Spleen (tissue), 7 donors: ENCODE results near the gene MAGEA2.
"Not testable (repeated sequence)": the region's sequence is repeated elsewhere in the genome, so short reads cannot be mapped to it uniquely, and the experiment has no call there.

Experiments used
- CTCF ChIP-seq, 11 experiments: fragments of 200-600 bp in 7 of 11; fragments of 450-650 bp in 4 of 11; sonication (generic) in 4 of 11; IDR thresholded peaks in 8 of 11; conservative IDR thresholded peaks in 3 of 11; 1 replicate in 7 of 11; 2 replicates in 4 of 11; pipeline versions ENCODE4 v1.4.0 to v1.8.0; 2016 to 2021; ENCODE audit warnings: antibody characterized with exemption in 11 of 11, inconsistent platforms in 4 of 11, mild to moderate bottlenecking in 1 of 11
- POLR2A ChIP-seq, 3 donors: fragments of 450-650 bp; IDR thresholded peaks; one replicate each; pipeline ENCODE4 v1.5.1; 2017; ENCODE audit warnings: antibody characterized with exemption in 3 of 3, mild to moderate bottlenecking in 1 of 3
- donor health status: DM: no; HTN: no; CAD: no; lungs with moderate emphysema.
- donor health status: DM: no; HTN: no; CAD: no.
- donor health status: DM: no; HTN: no; CAD: no.

- TF ChIP-seq CTCF (IDR thresholded peaks at IDR 0.05 in 8 of 11, conservative IDR thresholded peaks at IDR 0.05 in 3 of 11); POLR2A (IDR thresholded peaks at IDR 0.05): not testable (repeated sequence)
These were observed 44.5 kb downstream of the MAGEA2 start, which contains the start of gene CSAG2 for GRCh38 chrX:152709173-152709572.
